Activated effector memory CD4-positive, alpha-beta T cell treated with anti-CD3 and anti-CD28 coated beads, Interleukin-2, amount 50 U/mL, for 16 hours (primary cell): Measurements from ENCODE around the gene ZDHHC20.
"Not testable (repeated sequence)": the region's sequence is repeated elsewhere in the genome, so short reads cannot be mapped to it uniquely, and the experiment has no call there.

ENCODE experiments used
- DNase-seq: peaks from one replicate; pipeline ENCODE4 v3.0.0-alpha.2; 2020

ZDHHC20 gene

GRCh38 chr13:21435231-21435630 is 23.9 kb downstream of the ZDHHC20 start:
- DNase-seq = no peak

- DNase-seq = no peak
Observed at GRCh38 chr13:21434588-21434987, 24.5 kb downstream of the ZDHHC20 start.

DNA sequence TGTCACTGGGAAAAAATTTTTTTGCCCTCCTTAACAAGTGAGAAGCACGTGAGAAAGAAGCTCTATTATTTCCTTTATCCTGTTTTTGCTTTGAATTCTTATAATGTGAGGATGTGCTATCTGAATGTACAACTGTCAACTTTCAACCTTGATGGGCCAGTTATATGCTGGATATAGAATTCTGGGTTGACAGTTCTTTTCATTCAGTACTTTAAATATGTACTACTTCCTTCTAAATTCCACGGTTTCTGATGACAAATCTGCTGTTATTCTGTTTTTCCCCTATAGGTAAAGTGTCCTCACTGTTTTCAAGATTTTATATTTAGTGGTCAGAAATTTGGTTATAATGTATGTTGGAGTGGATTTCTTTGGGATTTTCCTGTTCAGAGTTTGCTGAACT is 29.9 kb downstream of the ZDHHC20 start:
- DNase-seq = no peak

- no peak for DNase-seq
Observed at GRCh38 chr13:21427741-21428140, 31.4 kb downstream of the ZDHHC20 start.

GRCh38 chr13:21426238-21426637 is 32.9 kb downstream of the ZDHHC20 start:
- DNase-seq = no peak

DNA sequence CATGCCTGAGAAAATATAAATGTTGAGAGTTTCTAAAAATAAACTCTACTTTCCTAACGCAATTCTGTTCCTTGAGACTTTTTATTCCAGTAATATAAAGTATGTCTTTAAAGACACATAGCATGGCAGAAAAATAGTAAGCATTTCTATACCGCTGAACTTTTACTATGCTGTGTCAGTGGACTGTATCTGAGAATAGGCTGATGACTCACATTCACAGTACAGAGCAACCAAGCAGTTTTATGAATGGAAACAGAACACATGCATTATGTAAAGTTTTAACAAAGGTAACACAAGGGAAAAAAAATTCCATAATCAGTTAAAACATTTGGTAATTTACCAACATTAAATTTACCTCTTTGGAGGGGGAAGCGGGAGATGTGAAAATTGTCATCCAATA is 38.4 kb downstream of the ZDHHC20 start:
- no peak for DNase-seq

GRCh38 chr13:21413013-21413412 is 46.1 kb downstream of the ZDHHC20 start:
- no peak for DNase-seq

DNA sequence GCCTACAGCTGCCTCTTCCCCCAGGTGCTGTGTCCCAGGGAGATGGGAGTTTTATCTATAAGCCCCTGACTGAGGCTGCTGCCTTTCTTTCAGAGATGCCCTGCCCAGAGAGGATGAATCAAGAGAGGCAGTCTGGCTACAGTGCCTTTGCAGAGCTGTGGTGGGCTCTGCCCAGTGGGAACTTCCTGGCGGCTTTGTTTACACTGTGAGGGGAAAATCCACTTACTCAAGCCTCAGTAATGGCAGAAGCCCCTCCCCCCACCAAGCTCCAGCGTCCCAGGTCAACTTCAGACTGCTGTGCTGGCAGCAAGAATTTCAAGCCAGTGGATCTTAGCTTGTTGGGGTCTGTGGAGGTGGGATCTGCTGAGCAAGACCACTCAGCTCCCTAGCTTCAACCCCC is 48.6 kb downstream of the ZDHHC20 start:
- DNase-seq = not testable (repeated sequence)

DNA sequence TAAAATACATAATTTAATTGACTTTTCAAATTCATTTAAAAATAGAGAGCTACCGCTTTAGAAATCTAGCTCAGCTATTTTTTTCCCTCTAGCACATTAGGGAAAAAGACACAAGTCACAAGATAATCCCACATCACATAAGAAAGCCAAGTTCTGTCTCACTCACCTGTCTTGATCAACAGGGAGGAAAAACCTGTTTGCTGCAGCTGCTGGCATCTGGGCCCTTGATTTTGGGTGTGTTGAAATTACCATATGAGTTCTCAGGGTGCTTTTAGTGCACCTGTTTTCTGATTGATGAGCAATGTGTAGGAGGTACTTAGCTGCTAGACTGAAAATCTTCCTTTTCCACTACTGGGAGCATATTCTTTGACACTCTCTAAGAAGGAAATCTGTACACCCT is 53.8 kb downstream of the ZDHHC20 start:
- no peak for DNase-seq

- DNase-seq = no peak
Observed at GRCh38 chr13:21402586-21403307, 56.4 kb downstream of the ZDHHC20 start.

GRCh38 chr13:21399741-21400140 is 59.4 kb downstream of the ZDHHC20 start:
- DNase-seq = no peak

DNA sequence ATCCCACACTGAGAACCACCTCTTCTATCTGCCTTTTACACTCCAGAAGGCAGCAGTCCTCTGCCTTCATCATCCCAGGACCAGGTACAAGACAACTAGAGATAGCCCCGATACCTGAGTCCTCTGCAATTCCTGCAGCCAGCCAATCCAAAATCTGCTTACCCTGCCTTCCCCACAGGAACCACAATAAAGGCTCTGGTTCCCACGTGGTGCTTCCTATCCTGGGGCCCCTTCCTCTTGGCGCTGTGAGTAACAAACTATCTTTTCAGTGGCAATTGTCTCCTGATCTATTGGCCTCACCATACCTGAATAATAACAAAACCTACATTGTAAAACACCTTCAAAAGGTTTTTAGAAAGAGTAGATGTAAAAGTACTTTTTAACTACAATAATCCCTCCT is 63.1 kb downstream of the ZDHHC20 start:
- no peak for DNase-seq

- no peak for DNase-seq
Observed at GRCh38 chr13:21389124-21389523, 70.0 kb downstream of the ZDHHC20 start.

GRCh38 chr13:21385710-21386109 is 73.4 kb downstream of the ZDHHC20 start:
- DNase-seq = no peak

- DNase-seq = no peak
Observed at GRCh38 chr13:21383090-21383489, 76.0 kb downstream of the ZDHHC20 start.

DNA sequence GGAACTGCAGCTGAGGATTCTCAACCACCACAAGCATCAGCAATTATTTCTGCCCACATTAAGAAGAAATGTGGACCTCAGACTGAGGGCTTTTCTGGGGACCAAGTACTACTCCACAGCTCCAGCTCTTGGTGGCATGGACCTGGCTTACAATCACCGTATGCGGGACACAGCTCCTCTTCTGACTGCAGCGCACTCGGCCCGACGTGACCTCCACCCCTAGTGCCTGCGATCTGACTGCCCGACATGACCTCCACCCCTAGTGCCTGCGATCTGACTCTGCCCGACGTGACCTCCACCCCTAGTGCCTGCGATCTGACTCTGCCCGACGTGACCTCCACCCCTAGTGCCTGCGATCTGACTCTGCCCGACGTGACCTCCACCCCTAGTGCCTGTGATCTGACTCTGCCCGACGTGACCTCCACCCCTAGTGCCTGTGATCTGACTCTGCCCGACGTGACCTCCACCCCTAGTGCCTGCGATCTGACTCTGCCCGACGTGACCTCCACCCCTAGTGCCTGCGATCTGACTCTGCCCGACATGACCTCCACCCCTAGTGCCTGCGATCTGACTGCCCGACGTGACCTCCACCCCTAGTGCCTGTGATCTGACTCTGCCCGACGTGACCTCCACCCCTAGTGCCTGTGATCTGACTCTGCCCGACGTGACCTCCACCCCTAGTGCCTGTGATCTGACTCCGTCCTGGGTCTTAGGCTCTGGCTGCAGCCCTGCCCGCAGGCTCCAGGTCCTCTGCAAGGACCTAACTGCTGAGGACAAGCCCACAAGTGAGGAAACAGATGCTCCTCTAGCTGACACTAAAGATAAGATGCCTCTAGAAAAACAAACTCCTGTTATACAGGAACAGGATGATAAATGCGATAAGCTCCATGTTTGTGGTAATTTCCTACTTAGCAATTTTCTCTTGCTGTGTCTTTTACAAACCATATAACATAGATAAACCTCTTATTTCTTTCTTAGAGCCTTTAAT is 81.8 kb downstream of the ZDHHC20 start:
- DNase-seq = not testable (repeated sequence)

DNA sequence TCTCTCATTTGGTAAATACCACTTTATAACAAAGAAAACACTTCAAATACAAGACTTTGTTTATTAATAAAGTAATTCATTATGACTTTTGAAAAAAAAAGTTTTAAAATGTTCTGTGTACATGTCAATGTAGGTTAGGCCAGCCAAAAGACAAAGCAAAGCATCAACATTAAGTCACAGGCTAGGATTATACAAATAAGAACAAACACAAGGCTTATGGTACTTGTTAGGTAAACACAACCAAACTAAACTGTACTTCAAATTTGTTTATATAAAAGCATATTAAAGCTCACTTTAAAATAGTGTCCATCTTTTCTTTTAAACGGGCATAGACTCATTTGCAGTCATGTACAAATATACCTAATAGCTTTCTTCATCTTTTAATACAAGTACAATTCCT is 86.6 kb downstream of the ZDHHC20 start:
- no peak for DNase-seq

DNA sequence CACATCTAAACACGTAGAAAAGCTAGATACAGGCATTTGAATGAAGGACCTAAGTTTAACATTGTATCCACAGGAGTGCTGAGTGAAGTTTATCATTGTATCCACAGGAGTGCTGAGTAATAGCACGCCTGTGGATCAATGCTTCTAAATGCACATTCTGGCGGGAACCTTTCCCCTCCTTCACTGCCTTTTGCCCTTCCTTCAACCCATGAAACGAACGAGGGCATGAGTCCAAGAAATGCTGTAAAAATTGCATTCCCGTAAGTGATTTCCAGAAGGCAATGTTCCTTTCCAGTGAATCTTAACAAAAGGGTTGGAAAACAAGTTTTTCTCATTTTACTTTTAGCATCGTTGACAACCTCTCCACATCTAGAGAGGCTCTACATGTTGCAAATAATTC is 88.1 kb downstream of the ZDHHC20 start:
- DNase-seq = no peak

DNA sequence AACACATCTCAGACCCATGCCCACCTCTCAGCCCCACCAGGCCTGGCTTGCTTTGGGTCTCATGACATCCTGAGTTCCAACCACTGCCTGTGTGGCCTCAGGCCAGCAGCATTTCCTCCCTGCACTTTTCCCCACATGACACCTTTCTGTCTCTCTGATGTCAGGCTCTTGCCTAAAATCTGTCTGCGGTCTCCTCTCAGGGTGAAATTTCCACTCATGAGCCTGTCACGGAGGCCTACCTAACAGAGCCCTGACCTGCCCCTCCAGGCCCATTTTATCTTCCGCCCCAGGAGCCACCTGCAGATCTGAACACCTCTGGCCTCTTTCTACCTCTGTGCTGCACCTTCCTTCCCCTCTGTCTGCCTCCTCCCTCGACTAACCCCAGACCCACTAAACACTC is 93.5 kb downstream of the ZDHHC20 start:
- no peak for DNase-seq

DNA sequence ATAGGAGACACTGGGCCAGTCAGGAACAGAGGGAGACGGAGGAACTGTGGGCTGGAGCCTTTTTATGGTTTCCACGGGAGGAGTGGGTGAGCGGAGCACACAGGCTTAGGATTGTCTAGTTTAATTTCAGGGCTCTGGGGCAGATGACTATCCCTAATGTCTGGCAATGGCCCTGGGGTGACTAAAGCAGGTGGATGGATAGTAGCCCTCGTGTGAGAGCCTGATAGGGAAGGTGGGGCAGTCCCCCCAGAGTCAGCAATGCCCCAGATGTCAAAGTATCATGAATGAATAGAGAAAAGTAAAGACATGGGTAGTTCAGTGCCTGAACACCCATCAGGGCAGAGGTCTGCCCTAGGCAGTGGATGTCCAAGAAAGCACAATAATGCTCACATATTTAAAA is 94.2 kb downstream of the ZDHHC20 start:
- no peak for DNase-seq

DNA sequence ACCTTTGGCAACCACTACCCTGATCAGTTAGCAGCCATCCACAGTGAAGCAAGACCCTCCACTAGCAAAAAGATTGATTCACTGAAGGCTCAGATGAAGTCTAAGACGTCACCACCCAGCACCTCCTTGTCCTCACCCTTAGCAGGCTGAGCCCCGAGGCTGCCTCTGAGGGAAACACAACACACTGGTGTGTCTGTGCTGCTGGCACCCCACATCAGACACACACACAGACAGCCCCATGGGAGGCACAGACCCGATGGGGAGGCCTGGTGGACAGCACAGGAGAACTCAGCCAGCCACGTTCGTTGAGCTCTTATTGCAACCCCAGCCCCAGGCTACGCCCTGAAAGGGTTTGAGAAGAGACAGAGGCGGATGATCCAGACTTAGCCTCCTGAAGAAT is 94.7 kb downstream of the ZDHHC20 start:
- DNase-seq = no peak

- no peak for DNase-seq
Observed at GRCh38 chr13:21362741-21363140, 96.4 kb downstream of the ZDHHC20 start.

DNA sequence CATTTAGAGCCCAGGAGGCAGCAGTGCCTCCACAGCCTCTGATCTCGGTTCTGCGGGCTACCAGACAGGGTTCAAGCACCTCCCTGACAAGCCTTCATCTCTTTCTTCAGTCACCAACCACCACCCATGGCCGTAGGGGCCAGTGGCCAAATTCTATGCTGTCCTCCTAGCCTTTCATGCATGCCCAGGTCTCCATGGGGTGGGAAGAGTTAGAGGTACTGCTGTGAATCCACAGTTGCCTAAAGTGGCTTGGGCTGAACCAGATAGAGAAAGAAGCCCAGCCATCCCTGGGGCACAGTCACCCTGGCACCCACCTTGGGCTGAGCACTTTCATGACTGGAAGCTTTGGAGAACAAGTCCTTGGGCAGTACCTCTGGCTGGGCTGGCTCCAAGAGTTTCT is 97.4 kb downstream of the ZDHHC20 start:
- no peak for DNase-seq

GRCh38 chr13:21361123-21361522 is 98.0 kb downstream of the ZDHHC20 start:
- DNase-seq = no peak
